Subcutaneous abdominal adipose tissue (tissue), 5 donors: ENCODE measurements around the gene ATG2A.

Source experiments
- H3K27ac ChIP-seq: one replicate; pipeline ENCODE4 v1.7.0; 2013; ENCODE audit warnings: low read depth, mild to moderate bottlenecking, inconsistent platforms, low read length, moderate library complexity
- H3K27me3 ChIP-seq, 5 donors: one replicate each; pipeline ENCODE4 v1.7.0; 2013; ENCODE audit warnings: low read length in 5 of 5, inconsistent platforms in 1 of 5; ENCODE audit not compliant: control insufficient read depth in 5 of 5, insufficient read depth in 4 of 5
- H3K36me3 ChIP-seq, 5 donors: one replicate each; pipeline ENCODE4 v1.7.0; 2013; ENCODE audit warnings: low read length in 5 of 5; ENCODE audit not compliant: control insufficient read depth in 5 of 5, insufficient read depth in 5 of 5
- H3K4me1 ChIP-seq, 5 donors: one replicate each; pipeline ENCODE4 v1.7.0; 2013; ENCODE audit warnings: low read length in 5 of 5, mild to moderate bottlenecking in 3 of 5, moderate library complexity in 1 of 5; ENCODE audit not compliant: control insufficient read depth in 5 of 5, insufficient read depth in 5 of 5
- H3K4me3 ChIP-seq, 5 donors: one replicate each; pipeline ENCODE4 v1.7.0; 2013; ENCODE audit warnings: low read length in 5 of 5, low read depth in 1 of 5
- H3K9ac ChIP-seq, 5 donors: one replicate each; pipeline ENCODE4 v1.7.0; 2013; ENCODE audit warnings: low read length in 5 of 5, mild to moderate bottlenecking in 4 of 5, moderate library complexity in 3 of 5
- H3K9me3 ChIP-seq, 5 donors: one replicate each; pipeline ENCODE4 v1.7.0; 2013; ENCODE audit warnings: low read length in 5 of 5; ENCODE audit not compliant: control insufficient read depth in 5 of 5
- donor health status: healthy.
- donor health status: healthy.
- donor health status: healthy.
- donor health status: healthy.
- donor health status: healthy.

ATG2A gene

GRCh38 chr11:64925536-64926436 lies 8.8 kb upstream of the ATG2A start:
- Histone ChIP-seq H3K27me3 (no peaks in the 10 kb centered on the region), H3K27ac (no peak overlapping the region), H3K4me3 (peak overlapping the region; percentile 79 to 89 (median 86)), H3K9me3 (no peaks in the 10 kb centered on the region), H3K9ac (peak overlapping the region; percentile 38 to 97 (median 86)), H3K36me3 (peaks cover 0 to 41% (median 31%) of the 10 kb centered on the region in 5 donors), H3K4me1 (peaks cover 3 to 32% (median 30%) of the 10 kb centered on the region in 5 donors)

DNA sequence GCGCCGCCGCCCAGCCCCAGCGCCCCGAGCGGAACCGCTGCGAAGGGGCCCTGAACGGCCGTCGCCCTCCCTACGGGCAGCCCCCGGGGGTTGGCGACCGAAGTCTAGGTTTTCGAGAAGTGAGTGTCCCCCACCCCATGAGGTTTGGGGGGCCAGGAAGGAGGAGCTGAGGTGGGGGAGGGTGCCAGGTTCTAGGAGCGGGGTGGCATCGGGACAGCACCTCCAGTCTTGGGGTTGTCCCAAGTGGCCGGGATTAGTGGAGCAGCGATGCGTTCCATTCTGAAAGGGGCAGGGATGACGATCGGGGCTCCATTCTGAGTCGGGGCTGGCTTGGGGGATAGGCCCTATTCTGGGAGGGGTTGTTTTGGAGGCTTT lies 7.9 kb upstream of the ATG2A start:
- Histone ChIP-seq H3K36me3 (peaks cover 0 to 32% (median 22%) of the 10 kb centered on the region in 5 donors), H3K4me1 (peaks cover 3 to 32% (median 30%) of the 10 kb centered on the region in 5 donors), H3K4me3 (peak overlapping the region; percentile 79 to 89 (median 86)), H3K9ac (peak overlapping the region in 4 of 5 donors; percentile 81 to 97 (median 88)), H3K27me3 (no peaks in the 10 kb centered on the region), H3K9me3 (no peaks in the 10 kb centered on the region), H3K27ac (peak overlapping the region; percentile 98)

DNA sequence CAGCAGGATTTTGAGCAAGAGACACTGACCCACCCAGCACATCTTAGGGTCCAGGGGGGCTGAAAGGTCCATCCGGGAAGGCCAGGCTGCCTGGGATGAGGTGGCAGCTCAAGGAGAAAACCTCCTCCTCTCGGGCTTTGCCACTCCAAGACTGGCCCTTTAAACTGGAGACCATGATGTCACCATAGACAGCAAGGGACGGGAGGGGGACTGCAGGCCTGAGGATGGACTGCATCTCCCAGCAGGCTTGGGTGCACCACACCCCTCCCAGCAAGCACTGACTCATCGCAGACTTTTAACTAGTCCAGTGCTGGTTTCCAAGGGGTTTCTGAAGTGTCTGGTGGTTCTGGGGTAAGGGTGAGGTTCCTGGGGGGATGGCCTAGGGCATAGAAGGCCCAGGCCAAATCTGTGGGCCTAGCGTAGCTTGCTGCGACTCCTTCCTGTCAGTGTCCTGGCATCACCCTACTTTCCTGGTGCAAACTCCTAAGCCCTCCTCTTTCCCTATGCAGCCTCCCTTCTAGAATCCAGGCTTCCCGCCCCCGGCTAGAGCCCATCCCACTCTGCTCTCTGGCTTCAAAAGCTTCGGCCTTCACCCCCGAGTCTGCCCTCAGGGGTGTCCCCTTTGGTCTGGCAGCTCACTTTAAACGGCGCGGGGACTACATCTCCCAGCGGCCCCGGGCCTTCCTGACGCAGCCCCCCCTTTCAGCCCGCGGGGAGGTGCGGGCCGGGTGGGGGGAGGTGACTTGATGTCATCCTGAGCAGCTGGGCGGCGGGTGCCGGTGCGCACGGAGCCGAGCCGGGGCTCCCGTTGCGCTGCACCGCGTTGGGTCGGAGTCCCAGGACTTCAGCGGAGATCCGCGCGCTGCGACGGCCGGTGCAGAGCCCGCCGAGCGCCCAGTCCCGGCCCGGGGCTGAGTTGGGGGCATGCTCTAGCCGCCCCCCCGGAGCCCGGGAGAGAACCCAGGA lies 7.2 kb upstream of the ATG2A start, which contains the start of gene PPP2R5B:
Gene PPP2R5B (plus strand): TSS at position 746 of the 966 bp plus-strand sequence. CDS start 1,046 bp downstream, outside the sequence.
- H3K4me3 ChIP-seq: peak within 1 kb of the TSS; percentile 79 to 96 (median 87)
- no peaks in the 10 kb centered on the region for H3K9me3 ChIP-seq
- H3K9ac ChIP-seq: peak within 1 kb of the TSS; percentile 81 to 97 (median 87)
- H3K36me3 ChIP-seq: peaks cover 0 to 25% (median 17%) of the 10 kb centered on the region in 5 donors
- H3K27me3 ChIP-seq: no peaks in the 10 kb centered on the region
- H3K27ac ChIP-seq: peak within 1 kb of the TSS; percentile 98
- H3K4me1 ChIP-seq: peaks cover 3 to 32% (median 30%) of the 10 kb centered on the region in 5 donors

- Histone ChIP-seq H3K36me3 (peaks cover 0 to 18% (median 11%) of the 10 kb centered on the region in 5 donors), H3K4me1 (peaks cover 3 to 39% (median 34%) of the 10 kb centered on the region in 5 donors), H3K4me3 (peak overlapping the region; percentile 79 to 96 (median 87)), H3K9me3 (no peaks in the 10 kb centered on the region), H3K9ac (peak overlapping the region in 1 of 5 donors; percentile 81), H3K27me3 (no peaks in the 10 kb centered on the region), H3K27ac (no peak overlapping the region)
Measured at GRCh38 chr11:64923151-64923661, 6.2 kb upstream of the ATG2A start.

- Histone ChIP-seq H3K9me3 (no peaks in the 10 kb centered on the region), H3K27ac (no peak overlapping the region), H3K4me1 (peaks cover 5 to 50% (median 43%) of the 10 kb centered on the region in 5 donors), H3K36me3 (no peaks in the 10 kb centered on the region), H3K9ac (no peak overlapping the region), H3K27me3 (no peaks in the 10 kb centered on the region), H3K4me3 (no peak overlapping the region)
Measured at GRCh38 chr11:64921384-64921783, 4.4 kb upstream of the ATG2A start.

- Histone ChIP-seq H3K36me3 (no peaks in the 10 kb centered on the region), H3K27me3 (no peaks in the 10 kb centered on the region), H3K9me3 (no peaks in the 10 kb centered on the region), H3K9ac (no peak overlapping the region), H3K4me3 (no peak overlapping the region), H3K27ac (no peak overlapping the region), H3K4me1 (peaks cover 9 to 48% (median 43%) of the 10 kb centered on the region in 5 donors)
Measured at GRCh38 chr11:64920124-64920523, 3.1 kb upstream of the ATG2A start.

DNA sequence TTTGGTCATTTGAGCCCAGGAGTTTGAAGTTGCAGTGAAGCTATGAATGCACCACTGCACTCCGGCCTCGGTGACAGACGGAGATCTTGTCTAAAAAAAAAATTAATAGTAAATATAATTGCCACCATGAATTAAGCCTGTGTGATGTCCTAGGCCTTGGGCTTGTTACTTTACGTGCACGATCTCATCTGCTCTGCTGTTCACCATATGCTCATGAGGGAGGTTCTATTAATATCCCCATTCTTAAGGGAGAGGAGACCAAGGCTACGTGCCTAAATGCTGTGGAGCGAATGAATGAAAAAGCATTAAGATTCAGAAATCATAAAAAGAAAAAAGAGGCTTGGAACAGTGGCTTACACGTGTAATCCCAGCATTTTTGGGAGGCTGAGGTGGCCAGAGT lies 2.6 kb upstream of the ATG2A start:
- Histone ChIP-seq H3K4me1 (peaks cover 9 to 44% (median 40%) of the 10 kb centered on the region in 5 donors), H3K9ac (no peak overlapping the region)

DNA sequence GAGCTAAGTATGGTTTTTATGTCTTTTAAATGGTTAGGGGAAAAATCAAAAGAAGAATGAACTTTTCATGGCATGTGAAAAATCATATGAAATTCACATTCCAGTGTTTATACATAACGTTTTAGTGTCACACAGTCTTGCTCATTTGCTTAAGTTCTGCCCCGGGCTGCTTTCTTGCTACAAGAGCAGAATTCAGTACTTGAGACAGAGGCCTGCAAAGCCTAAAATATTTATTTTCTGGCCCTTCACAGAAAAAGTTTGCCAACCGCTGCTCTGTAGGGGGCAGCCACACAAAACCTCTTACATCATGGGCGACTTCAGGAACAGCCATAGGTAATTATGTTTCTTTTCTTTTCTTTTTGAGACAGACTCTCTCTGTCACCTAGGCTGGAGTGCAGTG lies 1.0 kb upstream of the ATG2A start:
- H3K4me1 ChIP-seq: peaks cover 7 to 33% (median 28%) of the 10 kb centered on the region in 5 donors
- H3K9ac ChIP-seq: peak overlapping the region; percentile 39 to 74 (median 71)
- no peaks in the 10 kb centered on the region for H3K9me3 ChIP-seq
- H3K36me3 ChIP-seq: peaks cover 0 to 16% (median 14%) of the 10 kb centered on the region in 5 donors
- H3K4me3 ChIP-seq: peak overlapping the region; percentile 73 to 100 (median 92)
- H3K27ac ChIP-seq: peak overlapping the region; percentile 60
- H3K27me3 ChIP-seq: no peaks in the 10 kb centered on the region

More for the DNA sequence above, 2.6 kb upstream of the ATG2A start:
- Histone ChIP-seq H3K9me3 (no peaks in the 10 kb centered on the region), H3K27me3 (no peaks in the 10 kb centered on the region), H3K4me3 (no peak overlapping the region), H3K27ac (no peak overlapping the region), H3K36me3 (no peaks in the 10 kb centered on the region)

- Histone ChIP-seq H3K27ac (peak overlapping the region; percentile 60), H3K9me3 (no peaks in the 10 kb centered on the region), H3K27me3 (no peaks in the 10 kb centered on the region), H3K36me3 (peaks cover 0 to 20% (median 18%) of the 10 kb centered on the region in 5 donors), H3K4me1 (peaks cover 7 to 33% (median 28%) of the 10 kb centered on the region in 5 donors), H3K9ac (peak overlapping the region; percentile 39 to 74 (median 71)), H3K4me3 (peak overlapping the region; percentile 73 to 100 (median 92))
Measured at GRCh38 chr11:64917663-64917995, 620 bp upstream of the ATG2A start.
